A673 (cell line): ENCODE results near the gene DENND2C.

Experiments used
- EZH2 ChIP-seq: fragments of 200-600 bp; sonication (generic); IDR thresholded peaks from 2 replicates; pipeline ENCODE4 v1.6.1; 2017; ENCODE audit warnings: borderline replicate concordance, low read depth, mild to moderate bottlenecking, mixed read lengths, antibody characterized with exemption, low read length; ENCODE audit not compliant: poor library complexity, severe bottlenecking
- TF ChIP-seq, protein P1 (sequence below): fragments of 300-800, 200-600 bp; sonication (generic); conservative IDR thresholded peaks from 2 replicates; pipeline ENCODE4 v1.5.1; 2017; ENCODE audit warnings: low read depth, mild to moderate bottlenecking, antibody characterized with exemption, low read length, moderate library complexity, mixed read lengths

DNA sequence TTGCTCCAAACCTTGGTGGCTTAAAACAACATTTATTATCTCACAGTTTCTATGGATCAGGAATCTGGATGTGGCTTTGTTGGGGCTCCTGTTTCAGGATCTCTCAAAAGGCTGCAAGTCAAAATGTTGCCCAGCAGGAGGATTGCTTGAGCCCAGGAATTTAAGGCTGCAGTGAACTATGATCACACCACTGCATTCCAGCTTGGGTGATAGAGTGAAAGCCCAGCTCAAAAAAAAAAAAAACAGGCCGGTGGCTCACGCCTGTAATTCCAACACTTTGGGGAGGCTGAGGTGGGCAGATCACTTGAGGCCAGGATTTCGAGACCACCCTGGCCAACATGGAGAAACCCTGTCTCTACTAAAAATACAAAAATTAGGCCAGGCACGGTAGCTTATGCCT, 118.4 kb downstream of the DENND2C start:
- TF ChIP-seq, protein P1, sequence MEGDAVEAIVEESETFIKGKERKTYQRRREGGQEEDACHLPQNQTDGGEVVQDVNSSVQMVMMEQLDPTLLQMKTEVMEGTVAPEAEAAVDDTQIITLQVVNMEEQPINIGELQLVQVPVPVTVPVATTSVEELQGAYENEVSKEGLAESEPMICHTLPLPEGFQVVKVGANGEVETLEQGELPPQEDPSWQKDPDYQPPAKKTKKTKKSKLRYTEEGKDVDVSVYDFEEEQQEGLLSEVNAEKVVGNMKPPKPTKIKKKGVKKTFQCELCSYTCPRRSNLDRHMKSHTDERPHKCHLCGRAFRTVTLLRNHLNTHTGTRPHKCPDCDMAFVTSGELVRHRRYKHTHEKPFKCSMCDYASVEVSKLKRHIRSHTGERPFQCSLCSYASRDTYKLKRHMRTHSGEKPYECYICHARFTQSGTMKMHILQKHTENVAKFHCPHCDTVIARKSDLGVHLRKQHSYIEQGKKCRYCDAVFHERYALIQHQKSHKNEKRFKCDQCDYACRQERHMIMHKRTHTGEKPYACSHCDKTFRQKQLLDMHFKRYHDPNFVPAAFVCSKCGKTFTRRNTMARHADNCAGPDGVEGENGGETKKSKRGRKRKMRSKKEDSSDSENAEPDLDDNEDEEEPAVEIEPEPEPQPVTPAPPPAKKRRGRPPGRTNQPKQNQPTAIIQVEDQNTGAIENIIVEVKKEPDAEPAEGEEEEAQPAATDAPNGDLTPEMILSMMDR: no peak
- TF ChIP-seq EZH2: no peak
